T-helper 1 cell treated with Interleukin-12 subunit alpha and Interleukin-12 subunit beta and Interleukin-4 antibody, amounts not matched to agents 30 μg/mL and 1 μg/mL, for 36 hours (primary cell): ENCODE data around the gene THSD8.
A peak's percentile ranks its signal among the peaks of the same experiment; 100 is the strongest.

Source experiments
- H3K27ac Mint-ChIP-seq: one replicate; pipeline ENCODE4 v1.8.0; 2021; ENCODE audit warnings: mild to moderate bottlenecking, mixed read lengths
- H3K27me3 Mint-ChIP-seq: one replicate; pipeline ENCODE4 v1.8.0; 2021; ENCODE audit warnings: low read depth, mixed read lengths
- H3K36me3 Mint-ChIP-seq: one replicate; pipeline ENCODE4 v1.8.0; 2021; ENCODE audit warnings: low read depth, mixed read lengths
- H3K4me1 Mint-ChIP-seq: one replicate; pipeline ENCODE4 v1.8.0; 2021; ENCODE audit warnings: low read depth, mixed read lengths
- H3K4me3 Mint-ChIP-seq: one replicate; pipeline ENCODE4 v1.8.0; 2021; ENCODE audit warnings: mild to moderate bottlenecking, moderate library complexity, mixed read lengths
- H3K9me3 Mint-ChIP-seq: one replicate; pipeline ENCODE4 v1.8.0; 2021; ENCODE audit warnings: mixed read lengths

THSD8 gene

DNA sequence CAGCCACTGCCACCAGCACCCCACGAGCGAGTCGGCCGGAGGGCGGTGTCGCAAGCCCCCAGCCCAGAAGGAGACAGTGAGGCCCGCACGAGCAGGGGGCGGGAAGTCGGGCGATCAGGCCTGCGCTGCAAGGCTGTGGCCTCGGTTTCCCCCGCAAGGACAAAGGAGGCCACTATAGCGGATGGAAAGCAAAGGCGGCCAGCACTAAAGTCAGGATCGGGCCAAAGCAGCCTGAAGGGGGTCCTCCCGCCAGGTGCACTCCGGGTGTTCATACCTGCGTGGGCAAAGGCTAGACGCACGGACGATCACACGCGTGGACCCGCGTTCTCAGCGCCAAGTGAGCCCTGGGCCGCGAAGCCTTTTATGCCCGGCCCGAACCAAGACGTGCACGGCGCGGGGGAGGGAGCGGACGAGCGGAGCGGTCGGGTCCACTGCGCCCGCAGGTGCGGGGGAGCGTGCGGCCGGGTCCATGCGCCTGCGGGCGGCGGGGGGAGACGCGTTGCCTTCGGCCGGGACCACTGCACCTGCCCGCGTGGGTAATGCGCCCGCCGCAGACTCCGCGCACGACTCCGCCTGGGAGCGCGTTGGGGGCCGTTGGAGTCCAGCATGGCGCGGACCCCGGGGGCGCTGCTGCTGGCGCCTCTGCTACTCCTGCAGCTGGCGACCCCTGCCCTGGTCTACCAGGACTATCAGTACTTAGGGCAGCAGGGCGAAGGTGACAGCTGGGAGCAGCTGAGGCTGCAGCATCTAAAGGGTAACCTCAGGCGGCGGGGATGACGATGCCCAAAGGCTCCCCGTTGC, at the start of gene THSD8, which contains the start of gene PRDX2:
THSD8 (plus strand) TSS at position 604 of the 801 bp plus-strand sequence; CDS start at position 607, 3 bp downstream.
PRDX2 (minus strand) TSS at position 335 of the 801 bp plus-strand sequence. CDS start 539 bp downstream, outside the sequence.
- Mint-ChIP-seq H3K4me3 (peak within 1 kb of the TSS; percentile 86), H3K27me3 (no peaks in the 10 kb centered on the region), H3K4me1 (peaks cover 23% of the 10 kb centered on the region), H3K27ac (peak within 1 kb of the TSS; percentile 77), H3K9me3 (no peaks in the 10 kb centered on the region), H3K36me3 (peaks cover 15% of the 10 kb centered on the region)

DNA sequence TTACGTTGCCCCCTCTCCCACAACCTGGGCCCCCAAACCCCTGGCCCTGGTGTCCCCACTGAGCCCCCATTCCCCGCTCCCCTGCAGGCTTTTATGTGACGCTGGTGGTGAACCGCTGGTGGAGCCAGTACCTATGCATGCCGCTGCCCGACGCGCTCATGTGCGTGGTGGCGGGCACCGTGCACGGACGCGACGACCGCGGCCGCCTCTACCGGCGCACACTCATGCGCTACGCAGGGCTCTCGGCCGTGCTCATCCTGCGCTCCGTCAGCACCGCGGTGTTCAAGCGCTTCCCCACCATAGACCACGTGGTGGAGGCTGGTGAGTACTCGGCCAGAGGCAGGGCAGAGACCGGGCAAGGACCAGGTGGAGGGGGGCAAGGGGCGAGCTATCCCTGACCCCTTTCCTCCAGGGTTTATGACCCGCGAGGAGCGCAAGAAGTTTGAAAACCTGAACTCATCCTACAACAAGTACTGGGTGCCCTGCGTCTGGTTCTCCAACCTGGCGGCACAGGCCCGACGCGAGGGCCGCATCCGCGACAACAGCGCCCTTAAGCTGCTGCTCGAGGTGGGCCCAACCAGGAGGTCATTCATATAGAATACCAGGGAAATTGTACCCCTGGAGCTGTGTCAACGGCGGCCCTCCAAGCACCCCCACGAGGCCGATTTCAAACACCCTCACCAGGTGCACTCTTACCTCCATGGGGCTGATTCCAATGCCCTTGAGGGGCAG, 47.2 kb upstream of the THSD8 start:
- H3K4me1 Mint-ChIP-seq: peaks cover 5% of the 10 kb centered on the region

DNA sequence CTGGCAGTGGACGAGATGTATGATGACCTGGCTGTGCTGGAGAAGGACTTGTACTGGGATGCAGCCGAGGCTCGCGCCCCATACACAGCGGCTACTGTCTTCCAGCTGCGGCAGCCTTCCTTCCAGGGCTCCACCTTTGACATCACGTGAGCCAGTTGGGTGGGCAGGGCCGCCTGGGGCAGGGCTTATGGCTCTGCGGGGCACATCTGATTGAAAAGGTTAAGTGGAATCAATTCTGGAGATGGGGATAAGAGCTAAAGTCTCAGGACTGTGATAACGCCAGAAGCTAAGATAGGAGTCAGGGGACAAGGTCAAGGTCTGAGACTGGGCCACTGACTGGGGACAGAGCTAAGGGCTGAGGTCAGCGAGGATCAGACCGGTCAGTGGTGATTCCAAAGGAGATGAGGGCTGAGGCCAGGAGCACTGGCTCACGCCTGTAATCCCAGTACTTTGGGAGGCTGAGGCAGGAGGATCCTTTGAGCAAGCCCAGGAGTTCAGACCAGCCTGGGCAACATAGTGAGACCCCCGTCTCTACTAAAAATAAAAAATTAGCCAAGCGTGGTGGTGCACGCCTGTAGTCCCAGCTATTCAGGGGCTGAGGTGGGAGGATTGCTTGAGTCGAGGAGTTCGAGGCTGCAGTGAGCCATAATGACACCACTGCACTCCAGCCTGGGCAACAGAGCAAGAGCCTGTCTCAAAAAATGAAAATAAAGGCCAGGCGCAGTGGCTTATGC, 45.6 kb upstream of the THSD8 start:
- H3K9me3 Mint-ChIP-seq: no peaks in the 10 kb centered on the region
- no peak overlapping the region for H3K4me3 Mint-ChIP-seq
- peaks cover 10% of the 10 kb centered on the region for H3K27me3 Mint-ChIP-seq
- peaks cover 9% of the 10 kb centered on the region for H3K4me1 Mint-ChIP-seq
- H3K27ac Mint-ChIP-seq: no peak overlapping the region
- H3K36me3 Mint-ChIP-seq: no peaks in the 10 kb centered on the region

More for the DNA sequence above, 47.2 kb upstream of the THSD8 start:
- Mint-ChIP-seq H3K27me3 (peaks cover 21% of the 10 kb centered on the region), H3K36me3 (no peaks in the 10 kb centered on the region), H3K27ac (no peak overlapping the region), H3K4me3 (no peak overlapping the region), H3K9me3 (no peaks in the 10 kb centered on the region)

DNA sequence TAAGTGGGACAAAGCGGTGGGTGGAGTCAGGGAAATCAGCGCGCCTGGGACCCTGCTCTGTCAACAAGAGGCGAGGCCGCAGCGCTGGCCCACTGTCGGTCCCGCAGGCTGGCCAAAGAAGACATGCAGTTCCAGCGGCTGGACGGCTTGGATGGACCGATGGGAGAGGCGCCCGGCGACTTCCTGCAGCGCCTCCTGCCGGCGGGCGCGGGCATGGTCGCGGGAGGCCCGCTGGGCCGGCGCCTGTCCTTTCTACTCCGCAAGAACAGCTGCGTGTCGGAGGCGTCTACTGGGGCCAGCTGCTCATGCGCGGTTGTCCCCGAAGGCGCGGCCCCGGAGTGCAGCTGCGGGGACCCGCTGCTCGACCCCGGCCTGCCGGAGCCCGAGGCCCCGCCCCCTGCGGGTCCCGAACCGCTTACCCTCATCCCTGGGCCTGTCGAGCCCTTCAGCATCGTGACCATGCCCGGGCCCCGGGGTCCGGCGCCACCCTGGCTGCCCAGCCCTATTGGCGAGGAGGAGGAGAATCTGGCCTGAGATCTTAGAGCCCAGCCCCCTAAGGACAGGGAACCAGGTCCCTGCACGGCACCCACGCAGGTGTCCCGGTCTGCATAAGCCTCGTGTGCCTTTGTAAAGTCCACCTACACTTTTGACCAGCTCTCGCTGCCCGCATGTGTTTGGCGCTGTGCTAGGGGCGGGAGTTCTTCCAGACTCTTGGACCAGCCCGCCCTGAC, 44.2 kb upstream of the THSD8 start:
- H3K4me1 Mint-ChIP-seq: peaks cover 9% of the 10 kb centered on the region
- H3K9me3 Mint-ChIP-seq: no peaks in the 10 kb centered on the region
- peaks cover 5% of the 10 kb centered on the region for H3K27me3 Mint-ChIP-seq
- H3K27ac Mint-ChIP-seq: no peak overlapping the region
- no peaks in the 10 kb centered on the region for H3K36me3 Mint-ChIP-seq
- peak overlapping the region; percentile 46 for H3K4me3 Mint-ChIP-seq

DNA sequence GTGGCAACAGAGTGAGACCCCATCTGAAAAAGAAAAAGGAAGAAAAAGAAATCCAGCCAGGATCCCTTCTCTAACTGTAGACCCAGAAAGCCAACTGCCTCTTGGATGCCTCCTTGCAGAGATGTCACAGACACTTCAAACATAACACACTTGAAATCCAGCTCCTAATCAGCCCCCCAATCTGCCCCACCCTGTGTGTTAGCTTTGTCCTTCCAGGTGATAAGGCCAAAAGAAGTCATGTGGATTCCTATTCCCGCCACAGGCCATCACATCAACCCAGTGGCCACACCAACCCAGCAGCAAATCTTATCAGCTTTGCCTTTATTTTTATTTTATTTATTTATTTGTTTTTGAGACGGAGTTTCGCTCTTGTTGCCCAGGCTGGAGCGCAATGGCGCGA, 42.2 kb upstream of the THSD8 start:
- Mint-ChIP-seq H3K27me3 (peaks cover 5% of the 10 kb centered on the region), H3K4me1 (peaks cover 9% of the 10 kb centered on the region), H3K27ac (no peak overlapping the region), H3K4me3 (no peak overlapping the region), H3K36me3 (no peaks in the 10 kb centered on the region), H3K9me3 (no peaks in the 10 kb centered on the region)

DNA sequence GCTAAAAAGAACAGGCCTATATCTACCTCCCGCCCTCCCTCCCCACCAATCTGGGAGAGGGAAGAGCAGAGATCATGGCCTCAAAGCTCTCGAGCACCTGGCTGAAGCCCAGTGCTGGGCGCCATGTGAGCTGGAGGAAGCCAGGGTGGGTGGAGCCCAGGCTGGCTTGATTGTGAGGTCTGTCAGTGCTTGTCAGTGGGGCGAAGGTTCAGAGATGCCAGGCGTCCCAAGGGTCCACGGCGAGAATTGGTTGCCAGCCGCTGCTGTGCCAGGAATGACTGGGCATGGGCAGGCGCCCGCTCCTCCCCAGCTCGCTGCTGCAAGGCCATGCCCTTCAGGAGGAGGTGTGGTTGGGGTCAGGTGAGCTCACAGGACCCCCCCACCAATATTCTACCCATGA, 38.8 kb upstream of the THSD8 start:
- Mint-ChIP-seq H3K4me3 (no peak overlapping the region), H3K36me3 (no peaks in the 10 kb centered on the region), H3K4me1 (peaks cover 11% of the 10 kb centered on the region), H3K9me3 (no peaks in the 10 kb centered on the region), H3K27ac (no peak overlapping the region), H3K27me3 (peaks cover 5% of the 10 kb centered on the region)

DNA sequence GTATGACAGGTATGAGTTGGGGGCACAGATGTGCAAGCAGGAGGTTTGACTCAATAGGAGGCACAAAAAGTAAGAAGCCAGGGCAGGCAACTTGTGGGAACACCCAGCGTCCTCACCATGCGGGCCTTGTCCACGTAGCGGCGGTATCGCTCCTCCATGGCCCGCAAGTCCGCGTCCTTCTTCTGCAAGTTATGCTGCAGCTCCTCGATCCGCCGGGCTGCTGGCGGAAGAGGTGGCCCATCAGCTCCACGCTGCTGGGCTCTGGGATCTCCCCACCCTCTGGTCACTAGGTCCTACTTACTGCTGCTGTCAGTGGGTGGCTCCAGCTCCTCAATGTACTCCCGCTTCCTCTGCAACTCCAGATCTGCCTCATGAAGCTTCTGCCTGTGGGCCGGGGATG, 37.2 kb upstream of the THSD8 start:
- Mint-ChIP-seq H3K4me3 (no peak overlapping the region), H3K4me1 (peaks cover 7% of the 10 kb centered on the region), H3K9me3 (no peaks in the 10 kb centered on the region), H3K36me3 (no peaks in the 10 kb centered on the region), H3K27me3 (no peaks in the 10 kb centered on the region), H3K27ac (no peak overlapping the region)

DNA sequence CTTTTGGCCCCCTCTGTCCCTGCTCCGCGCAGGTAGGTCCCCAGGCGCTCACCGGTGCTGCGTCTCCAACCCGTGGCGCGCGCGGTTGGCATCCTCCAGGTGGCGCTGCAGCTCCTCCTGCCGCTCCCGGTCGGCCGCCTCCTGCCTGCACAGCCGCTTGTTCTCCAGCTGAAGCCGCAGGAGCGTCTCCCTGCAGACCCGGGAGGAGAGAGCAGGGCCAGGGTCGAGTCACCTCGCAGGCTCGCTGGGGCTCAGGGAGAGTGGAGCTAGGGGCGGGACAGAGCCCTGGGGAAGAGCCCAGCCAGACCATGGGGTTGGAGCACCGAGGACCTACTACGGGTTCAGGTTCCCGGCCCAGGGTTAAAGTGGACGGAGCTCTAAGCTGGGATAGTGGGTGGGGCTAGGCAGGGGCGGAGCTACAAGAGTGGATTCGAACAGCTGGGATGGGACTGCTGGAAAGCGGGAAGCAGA, 35.8 kb upstream of the THSD8 start:
- Mint-ChIP-seq H3K27ac (no peak overlapping the region), H3K9me3 (no peaks in the 10 kb centered on the region), H3K4me1 (peaks cover 3% of the 10 kb centered on the region), H3K36me3 (no peaks in the 10 kb centered on the region), H3K27me3 (no peaks in the 10 kb centered on the region), H3K4me3 (peak overlapping the region; percentile 5)

DNA sequence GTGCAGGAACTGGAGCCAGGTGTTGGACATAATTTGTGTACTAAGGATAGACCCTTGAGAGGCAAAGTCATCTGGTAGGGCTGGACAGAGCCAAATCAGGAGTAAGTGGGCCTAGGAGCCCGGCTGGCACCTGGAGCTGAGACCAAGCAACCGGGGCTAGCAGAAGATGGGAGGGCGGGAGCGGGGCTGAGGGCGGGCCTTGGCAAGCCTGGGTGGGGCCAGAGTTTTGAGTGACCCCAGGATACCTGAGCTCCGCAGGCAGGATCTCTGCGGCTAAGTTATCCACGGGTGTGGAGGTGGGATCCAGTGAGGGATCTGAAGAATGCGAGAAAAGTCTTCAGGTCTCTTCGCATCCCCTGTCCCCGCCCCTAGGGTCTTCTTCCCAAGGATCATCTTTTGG, 34.7 kb upstream of the THSD8 start:
- no peak overlapping the region for H3K27ac Mint-ChIP-seq
- no peaks in the 10 kb centered on the region for H3K9me3 Mint-ChIP-seq
- H3K36me3 Mint-ChIP-seq: no peaks in the 10 kb centered on the region
- H3K4me1 Mint-ChIP-seq: peaks cover 3% of the 10 kb centered on the region
- no peaks in the 10 kb centered on the region for H3K27me3 Mint-ChIP-seq
- H3K4me3 Mint-ChIP-seq: no peak overlapping the region

DNA sequence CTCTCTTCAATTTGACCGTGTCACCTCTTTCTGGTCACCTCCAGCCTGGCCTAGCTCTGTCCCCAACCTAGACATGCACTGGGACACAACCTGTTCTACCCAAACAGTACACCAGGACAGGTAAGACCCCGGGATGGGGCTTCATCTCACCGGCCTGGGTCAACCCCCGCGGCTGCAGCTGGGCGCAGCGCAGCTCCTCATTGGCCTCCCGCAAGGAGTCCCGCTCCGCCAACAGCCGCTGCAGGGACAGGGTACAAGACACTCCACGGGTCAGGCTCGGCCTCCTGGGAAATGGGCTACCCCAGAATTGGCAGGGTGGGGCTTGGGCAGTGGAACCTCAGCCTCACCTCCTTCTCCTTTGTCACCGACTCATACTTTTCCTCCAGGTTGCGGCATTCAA, 34.2 kb upstream of the THSD8 start:
- H3K27ac Mint-ChIP-seq: no peak overlapping the region
- no peaks in the 10 kb centered on the region for H3K36me3 Mint-ChIP-seq
- peaks cover 3% of the 10 kb centered on the region for H3K4me1 Mint-ChIP-seq
- H3K27me3 Mint-ChIP-seq: no peaks in the 10 kb centered on the region
- H3K9me3 Mint-ChIP-seq: no peaks in the 10 kb centered on the region
- H3K4me3 Mint-ChIP-seq: no peak overlapping the region

DNA sequence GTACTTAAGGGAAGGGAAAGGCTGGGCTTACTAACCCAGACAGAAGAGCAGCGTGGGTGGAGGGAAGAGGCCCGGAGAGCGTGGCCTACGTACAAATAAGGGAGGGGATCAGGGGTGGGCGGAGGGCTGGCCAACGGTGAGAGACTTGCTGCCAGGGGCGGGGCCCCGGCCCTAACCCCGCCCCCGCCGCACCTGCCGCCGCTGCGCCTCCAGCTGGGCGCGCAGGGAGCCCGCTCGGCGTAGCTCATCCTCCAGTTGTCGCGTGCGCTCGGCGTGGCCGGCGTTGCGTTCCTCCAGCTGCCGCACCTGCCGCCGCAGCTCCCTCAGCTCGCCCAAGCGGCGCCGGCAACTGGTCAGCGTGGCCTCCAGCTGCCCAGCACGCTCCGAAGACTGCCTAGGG, 32.2 kb upstream of the THSD8 start:
- Mint-ChIP-seq H3K4me1 (peaks cover 5% of the 10 kb centered on the region), H3K9me3 (no peaks in the 10 kb centered on the region), H3K27ac (no peak overlapping the region), H3K4me3 (no peak overlapping the region), H3K36me3 (no peaks in the 10 kb centered on the region), H3K27me3 (no peaks in the 10 kb centered on the region)

DNA sequence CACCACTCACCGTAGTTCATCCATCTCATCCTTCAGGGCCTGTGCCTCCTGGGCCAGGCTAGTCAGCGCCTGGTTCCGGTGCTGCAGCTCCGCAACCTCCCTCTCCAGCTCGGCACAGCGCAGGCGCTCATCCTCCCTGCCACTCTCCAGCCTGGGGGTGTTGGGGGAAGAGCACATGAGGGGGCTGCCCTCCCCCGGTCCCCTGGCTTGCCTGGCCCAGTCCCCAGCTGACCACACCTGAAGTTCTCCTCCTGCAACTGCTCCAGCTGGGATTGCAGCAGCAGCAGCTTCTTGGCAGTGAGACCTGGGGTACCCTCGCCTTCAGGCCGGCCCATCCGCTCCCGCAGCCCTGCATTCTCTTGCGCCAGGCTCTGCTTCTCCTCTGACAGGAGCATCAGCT, 30.9 kb upstream of the THSD8 start:
- Mint-ChIP-seq H3K27me3 (no peaks in the 10 kb centered on the region), H3K4me3 (no peak overlapping the region), H3K27ac (no peak overlapping the region), H3K9me3 (no peaks in the 10 kb centered on the region), H3K36me3 (no peaks in the 10 kb centered on the region), H3K4me1 (peaks cover 5% of the 10 kb centered on the region)

DNA sequence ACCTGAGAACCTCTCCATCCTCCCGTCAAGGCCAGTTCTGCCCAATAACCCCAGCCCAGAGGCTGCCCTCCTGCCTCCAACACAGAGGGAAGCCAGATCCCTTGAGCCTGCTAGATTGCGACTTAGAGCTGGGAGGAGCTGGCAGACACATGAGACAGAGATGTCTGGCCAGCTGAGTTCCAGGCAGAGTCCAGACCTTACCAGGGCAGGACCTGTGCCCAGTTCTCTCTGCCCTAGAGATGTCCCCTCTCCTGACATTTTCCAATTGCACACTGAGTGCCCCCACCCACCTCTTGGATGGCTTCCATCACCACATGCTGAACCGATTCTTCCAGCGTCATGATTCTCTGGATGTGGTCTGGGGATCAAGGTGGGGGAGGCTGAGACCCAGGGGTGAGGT, 29.5 kb upstream of the THSD8 start:
- H3K27me3 Mint-ChIP-seq: no peaks in the 10 kb centered on the region
- H3K4me3 Mint-ChIP-seq: no peak overlapping the region
- no peaks in the 10 kb centered on the region for H3K9me3 Mint-ChIP-seq
- H3K36me3 Mint-ChIP-seq: no peaks in the 10 kb centered on the region
- peaks cover 5% of the 10 kb centered on the region for H3K4me1 Mint-ChIP-seq
- H3K27ac Mint-ChIP-seq: no peak overlapping the region

DNA sequence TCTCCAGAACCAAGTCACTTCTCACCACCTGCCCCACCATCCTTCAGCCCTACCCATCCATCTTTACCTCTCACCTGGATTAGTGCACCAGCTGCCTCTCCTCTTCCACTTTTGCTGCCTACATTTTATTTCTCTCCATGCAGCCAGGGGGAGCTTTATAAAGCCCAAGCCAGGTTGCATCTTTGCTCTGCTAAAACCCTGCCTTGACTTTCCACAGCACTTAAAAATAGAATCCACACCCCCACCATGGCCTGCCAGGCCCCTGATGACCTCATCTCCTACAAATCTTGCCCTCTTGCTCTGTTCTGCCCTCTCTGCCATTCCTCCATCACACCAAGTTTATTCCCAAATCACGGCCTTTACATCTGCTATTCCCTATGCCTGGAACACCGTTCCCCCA, 28.3 kb upstream of the THSD8 start:
- H3K27ac Mint-ChIP-seq: no peak overlapping the region
- no peak overlapping the region for H3K4me3 Mint-ChIP-seq
- no peaks in the 10 kb centered on the region for H3K27me3 Mint-ChIP-seq
- H3K36me3 Mint-ChIP-seq: no peaks in the 10 kb centered on the region
- peaks cover 11% of the 10 kb centered on the region for H3K4me1 Mint-ChIP-seq
- no peaks in the 10 kb centered on the region for H3K9me3 Mint-ChIP-seq
